Stimulated activated effector memory CD8-positive, alpha-beta T cell treated with anti-CD3 and anti-CD28 coated beads, Interleukin-12 subunit alpha, Interleukin-12 subunit beta, amount 100 ng/mL, for 72 hours (primary cell): ENCODE measurements around the gene AGBL5.

Experiments used
- ATAC-seq: fragments of 150-1000 bp; cut with Tn5 transposase; 2 replicates; pipeline ENCODE4 v1.10.0; 2021
- DNase-seq, 2 donors: peaks; one replicate each; pipeline ENCODE4 v3.0.0; 2021 to 2022; ENCODE audit warnings: low spot score in 2 of 2
- H3K27ac Mint-ChIP-seq: one replicate; pipeline ENCODE4 v1.8.0; 2022; ENCODE audit warnings: mild to moderate bottlenecking, mixed read lengths
- H3K36me3 Mint-ChIP-seq: one replicate; pipeline ENCODE4 v1.8.0; 2022; ENCODE audit warnings: mild to moderate bottlenecking, mixed read lengths
- H3K4me1 Mint-ChIP-seq: one replicate; pipeline ENCODE4 v1.8.0; 2022; ENCODE audit warnings: mixed read lengths
- H3K4me3 Mint-ChIP-seq: one replicate; pipeline ENCODE4 v1.8.0; 2022; ENCODE audit warnings: mild to moderate bottlenecking, mixed read lengths
- H3K9me3 Mint-ChIP-seq: one replicate; pipeline ENCODE4 v1.8.0; 2022; ENCODE audit warnings: mixed read lengths

The AGBL5 gene

GRCh38 chr2:27076323-27076722 is 24.9 kb downstream of the AGBL5 start:
- ATAC-seq: no peak
- H3K27ac Mint-ChIP-seq: peak overlapping the region; percentile 71
- peaks cover 63% of the 10 kb centered on the region for H3K4me1 Mint-ChIP-seq
- H3K36me3 Mint-ChIP-seq: peaks cover 9% of the 10 kb centered on the region
- no peak for DNase-seq
- no peak overlapping the region for H3K4me3 Mint-ChIP-seq
- no peaks in the 10 kb centered on the region for H3K9me3 Mint-ChIP-seq

GRCh38 chr2:27077231-27077630 is 25.8 kb downstream of the AGBL5 start:
- DNase-seq (no peak), ATAC-seq (no peak)
- Mint-ChIP-seq H3K4me3 (no peak overlapping the region), H3K4me1 (peaks cover 65% of the 10 kb centered on the region), H3K36me3 (peaks cover 11% of the 10 kb centered on the region), H3K27ac (peak overlapping the region; percentile 71), H3K9me3 (no peaks in the 10 kb centered on the region)

GRCh38 chr2:27078267-27079194 is 27.1 kb downstream of the AGBL5 start, which contains the start of gene EMILIN1:
EMILIN1 (plus strand) TSS chr2:27078615; CDS start chr2:27079066, 451 bp downstream.
- H3K4me3 Mint-ChIP-seq: no peak within 1 kb of the TSS
- H3K36me3 Mint-ChIP-seq: peaks cover 11% of the 10 kb centered on the region
- peaks cover 58% of the 10 kb centered on the region for H3K4me1 Mint-ChIP-seq
- peak within 1 kb of the TSS; percentile 71 for H3K27ac Mint-ChIP-seq
- no peak for DNase-seq
- no peaks in the 10 kb centered on the region for H3K9me3 Mint-ChIP-seq
- no peak for ATAC-seq

- H3K9me3 Mint-ChIP-seq: no peaks in the 10 kb centered on the region
- H3K27ac Mint-ChIP-seq: peak overlapping the region; percentile 95
- no peak for ATAC-seq
- peaks cover 53% of the 10 kb centered on the region for H3K4me1 Mint-ChIP-seq
- peaks cover 11% of the 10 kb centered on the region for H3K36me3 Mint-ChIP-seq
- no peak overlapping the region for H3K4me3 Mint-ChIP-seq
- DNase-seq: no peak
These were observed 28.0 kb downstream of the AGBL5 start for GRCh38 chr2:27079233-27080139.

- DNase-seq (no peak), ATAC-seq (no peak)
- Mint-ChIP-seq H3K4me1 (peaks cover 50% of the 10 kb centered on the region), H3K9me3 (no peaks in the 10 kb centered on the region), H3K27ac (peak overlapping the region; percentile 95), H3K36me3 (peaks cover 11% of the 10 kb centered on the region), H3K4me3 (no peak overlapping the region)
These were observed 28.6 kb downstream of the AGBL5 start for GRCh38 chr2:27080140-27080469.

- Mint-ChIP-seq H3K36me3 (peaks cover 11% of the 10 kb centered on the region), H3K9me3 (no peaks in the 10 kb centered on the region), H3K4me1 (peaks cover 50% of the 10 kb centered on the region), H3K4me3 (peak overlapping the region; percentile 73), H3K27ac (peak overlapping the region; percentile 95)
- DNase-seq (no peak), ATAC-seq (no peak)
These were observed 29.1 kb downstream of the AGBL5 start for GRCh38 chr2:27080603-27080936.

GRCh38 chr2:27081984-27082772 is 30.7 kb downstream of the AGBL5 start:
- DNase-seq (no peak), ATAC-seq (no peak)
- Mint-ChIP-seq H3K4me3 (peak overlapping the region; percentile 73), H3K4me1 (peaks cover 45% of the 10 kb centered on the region), H3K36me3 (peaks cover 17% of the 10 kb centered on the region), H3K9me3 (no peaks in the 10 kb centered on the region), H3K27ac (peak overlapping the region; percentile 95)

GRCh38 chr2:27082773-27083409 is 31.4 kb downstream of the AGBL5 start:
- no peak for DNase-seq
- Mint-ChIP-seq H3K4me3 (peak overlapping the region; percentile 23), H3K9me3 (no peaks in the 10 kb centered on the region), H3K36me3 (peaks cover 17% of the 10 kb centered on the region), H3K27ac (no peak overlapping the region), H3K4me1 (peaks cover 47% of the 10 kb centered on the region)
- ATAC-seq: no peak

GRCh38 chr2:27083410-27084296 is 32.2 kb downstream of the AGBL5 start:
- Mint-ChIP-seq H3K27ac (no peak overlapping the region), H3K9me3 (no peaks in the 10 kb centered on the region), H3K4me1 (peaks cover 47% of the 10 kb centered on the region), H3K4me3 (peak overlapping the region; percentile 23), H3K36me3 (peaks cover 17% of the 10 kb centered on the region)
- DNase-seq (no peak), ATAC-seq (no peak)

GRCh38 chr2:27084297-27085061 is 33.0 kb downstream of the AGBL5 start:
- Mint-ChIP-seq H3K9me3 (no peaks in the 10 kb centered on the region), H3K36me3 (peaks cover 17% of the 10 kb centered on the region), H3K4me1 (peaks cover 47% of the 10 kb centered on the region), H3K27ac (no peak overlapping the region), H3K4me3 (peak overlapping the region; percentile 79)
- DNase-seq (no peak), ATAC-seq (no peak)

- H3K9me3 Mint-ChIP-seq: no peaks in the 10 kb centered on the region
- peak overlapping the region; percentile 75 for H3K27ac Mint-ChIP-seq
- H3K36me3 Mint-ChIP-seq: peaks cover 17% of the 10 kb centered on the region
- no peak for DNase-seq
- H3K4me1 Mint-ChIP-seq: peaks cover 43% of the 10 kb centered on the region
- ATAC-seq: no peak
- peak overlapping the region; percentile 79 for H3K4me3 Mint-ChIP-seq
These were observed 33.7 kb downstream of the AGBL5 start for GRCh38 chr2:27085062-27085672.

- peak; percentile 29 to 76 for DNase-seq
- peak overlapping the region; percentile 75 for H3K27ac Mint-ChIP-seq
- peaks cover 38% of the 10 kb centered on the region for H3K4me1 Mint-ChIP-seq
- H3K9me3 Mint-ChIP-seq: no peaks in the 10 kb centered on the region
- ATAC-seq: peak; percentile 8
- peak overlapping the region; percentile 79 for H3K4me3 Mint-ChIP-seq
- peaks cover 15% of the 10 kb centered on the region for H3K36me3 Mint-ChIP-seq
These were observed 34.2 kb downstream of the AGBL5 start for GRCh38 chr2:27085673-27086089.
